ENCODE results near the gene RANBP1. TPM values are rescaled to one million over a fixed set of nuclear protein-coding genes. Genes with fewer than 3 reads are reported as not detected.

Gene RANBP1
- total RNA-seq, 2 experiments from 2014 or later, result 446 to 470 TPM

GRCh38 chr22:20128902-20129746 lies 13.2 kb downstream of the RANBP1 start:
- POLR2A ChIA-PET, result interaction anchor here (2.7 kb wide), 1 partner anchor 11 kb away, joined by 17 read pairs; the partner anchor contains the start of gene TRMT2A
- CTCF ChIA-PET, result interaction anchor here (0.5 to 4.1 kb wide), 8 partner anchors 8 to 399 kb away, joined by 3 to 21 read pairs (median 3); partner anchors contain the start of gene TRMT2A

DNA sequence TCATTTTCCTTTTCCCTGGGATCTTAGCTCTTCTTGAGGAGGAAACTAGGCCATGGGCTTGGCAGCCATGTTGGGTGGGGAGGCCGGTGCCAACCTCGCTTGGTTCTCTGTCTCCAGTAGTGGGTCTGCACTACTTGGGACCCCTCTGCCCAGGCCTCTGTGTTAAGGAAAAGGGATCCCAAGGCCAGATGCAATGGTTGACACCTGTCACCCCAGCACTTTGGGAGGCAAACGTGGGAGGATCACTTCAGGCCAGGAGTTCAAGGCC lies 13.8 kb downstream of the RANBP1 start:
- ChIA-PET POLR2A (interaction anchor here (2.7 kb wide), 1 partner anchor 12 kb away, joined by 17 read pairs; the partner anchor contains the start of gene TRMT2A), CTCF (interaction anchor here (0.7 to 4.1 kb wide), 7 partner anchors 8 to 182 kb away, joined by 3 to 21 read pairs (median 3); partner anchors contain the start of gene TRMT2A)

DNA sequence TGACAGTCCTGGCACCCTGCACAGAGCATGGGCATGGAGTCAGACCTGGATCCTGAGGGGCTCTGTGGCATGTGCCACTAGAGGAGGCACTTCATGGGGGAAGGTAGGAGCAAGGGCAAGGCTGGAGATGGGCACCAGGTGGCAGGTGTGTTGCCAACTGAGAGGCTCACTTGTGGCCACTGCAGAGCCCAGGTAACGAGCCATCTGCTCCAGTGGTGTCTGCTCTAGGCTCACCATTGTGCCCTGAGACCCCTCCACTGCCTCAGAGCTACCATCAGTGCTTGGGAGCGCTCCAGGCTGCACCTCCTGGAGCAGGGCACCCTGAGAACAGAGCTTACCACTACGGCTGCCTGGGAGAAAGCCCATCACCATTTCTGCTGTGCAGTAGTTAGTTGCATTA lies 14.4 kb downstream of the RANBP1 start:
- POLR2A ChIA-PET, result interaction anchor here (2.7 kb wide), 1 partner anchor 12 kb away, joined by 17 read pairs; the partner anchor contains the start of gene TRMT2A

DNA sequence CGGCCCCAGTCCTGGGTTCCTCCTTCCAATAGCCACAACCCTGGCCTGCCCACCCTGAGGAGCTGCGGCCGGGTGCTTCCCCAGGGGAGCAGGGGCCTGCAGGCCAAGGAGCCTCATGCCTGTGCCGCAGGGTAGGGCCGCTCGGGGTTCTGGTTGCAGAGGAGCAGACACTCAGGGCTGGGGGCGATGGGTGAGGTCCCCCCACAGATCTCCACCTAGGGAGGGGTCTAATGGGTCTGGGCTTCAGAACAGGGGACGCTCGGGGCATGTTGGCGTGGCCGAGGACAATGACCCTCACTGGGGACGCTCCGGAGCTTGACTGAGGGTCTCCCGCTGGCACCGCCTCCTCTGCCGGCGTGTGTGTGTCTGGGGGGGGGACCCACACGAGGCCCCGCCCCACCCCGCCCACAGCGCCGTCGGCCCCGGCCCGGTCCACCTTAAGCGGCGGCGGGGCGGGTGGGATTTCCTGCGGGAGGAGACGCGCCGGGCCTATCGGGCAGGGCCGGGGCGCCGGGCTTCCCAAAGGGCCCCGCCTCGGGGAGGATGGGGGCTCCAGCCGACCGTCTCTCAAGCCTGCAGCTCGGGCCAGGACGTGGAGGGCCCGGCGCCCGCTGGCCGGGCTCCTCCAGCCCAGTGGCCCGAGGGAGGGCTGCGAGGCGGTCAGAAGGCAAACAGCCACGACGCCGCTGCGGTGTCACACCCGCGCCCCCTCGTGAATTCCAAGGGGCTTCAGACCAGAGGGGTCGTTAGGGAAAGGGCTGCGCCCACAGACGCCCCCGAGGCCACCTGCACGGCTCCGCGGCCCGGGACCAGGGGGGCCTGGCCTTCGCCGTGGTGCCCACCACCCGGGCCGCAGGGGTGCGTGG lies 15.1 kb downstream of the RANBP1 start:
- ChIA-PET POLR2A (interaction anchor here (0.6 to 2.7 kb wide), 2 partner anchors 13 kb away, joined by 3 to 17 read pairs; partner anchors contain the start of gene TRMT2A), CTCF (interaction anchor here (3.1 to 4.1 kb wide), 2 partner anchors 13 to 160 kb away, joined by 14 to 21 read pairs; partner anchors contain the start of gene TRMT2A)

More for the DNA sequence above, 14.4 kb downstream of the RANBP1 start:
- CTCF ChIA-PET, result interaction anchor here (2.2 to 4.1 kb wide), 3 partner anchors 7 to 160 kb away, joined by 5 to 21 read pairs (median 14); partner anchors contain the start of gene TRMT2A

DNA sequence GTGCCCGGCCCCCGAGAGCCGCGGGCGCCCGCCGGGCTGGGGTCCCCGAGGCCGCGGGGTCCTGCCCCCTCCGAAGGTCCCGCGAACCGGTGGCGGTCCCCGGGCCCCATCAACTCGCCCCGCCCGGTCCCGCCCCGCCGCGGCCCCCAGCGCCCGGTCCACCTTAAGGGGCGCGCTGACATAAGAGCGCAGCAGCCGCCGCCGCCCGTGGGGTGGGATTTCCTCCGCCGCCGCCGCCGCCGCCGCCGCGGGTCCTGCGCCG lies 15.6 kb downstream of the RANBP1 start, which contains the start of gene ZDHHC8:
Gene ZDHHC8 (plus strand): TSS at position 208 of the 262 bp plus-strand sequence. CDS start 144 bp downstream, outside the sequence.
- CTCF ChIA-PET, result interaction anchor here (3.1 kb wide), 1 partner anchor 14 kb away, joined by 14 read pairs; the partner anchor contains the start of gene TRMT2A
- POLR2A ChIA-PET, result interaction anchor here (0.6 kb wide), 1 partner anchor 13 kb away, joined by 3 read pairs; no protein-coding TSS in a partner anchor

DNA sequence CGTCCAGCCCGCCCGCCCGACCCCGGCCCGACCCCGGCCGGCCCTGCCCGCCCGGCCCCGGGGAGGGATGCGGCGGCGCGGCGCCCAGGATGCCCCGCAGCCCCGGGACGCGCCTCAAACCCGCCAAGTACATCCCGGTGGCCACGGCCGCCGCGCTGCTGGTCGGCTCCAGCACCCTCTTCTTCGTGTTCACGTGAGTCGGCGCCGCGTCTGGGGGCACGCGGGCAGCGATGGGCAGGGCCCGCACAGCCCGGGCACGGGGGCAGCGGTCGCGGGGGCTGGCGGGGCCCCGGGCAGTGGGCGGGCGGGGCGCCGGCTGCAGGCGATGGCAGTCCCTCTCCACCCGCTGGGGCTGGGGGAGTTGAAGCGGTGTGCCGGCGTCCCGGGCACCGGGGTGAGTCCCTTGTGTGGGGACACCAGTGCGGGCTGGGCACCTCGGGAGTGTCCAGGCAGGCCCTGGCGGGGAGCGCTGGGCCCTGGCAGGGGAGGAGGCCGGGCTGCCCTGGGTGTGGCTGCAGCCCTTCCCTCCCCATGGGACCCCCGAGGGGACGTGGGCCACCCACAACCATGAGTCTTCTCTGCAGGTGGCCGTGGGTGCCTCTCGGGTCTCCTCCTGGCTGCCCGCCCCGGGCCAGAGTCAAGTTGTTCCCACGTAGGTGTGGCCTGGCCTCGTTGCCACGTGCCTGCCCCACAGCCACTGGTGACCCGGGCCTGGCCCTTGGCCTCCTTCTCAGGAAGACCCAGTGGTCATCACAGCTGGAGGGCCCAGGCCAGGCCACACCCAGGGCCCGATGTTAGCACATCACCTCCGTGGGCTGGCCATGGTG lies 16.2 kb downstream of the RANBP1 start:
- ChIA-PET POLR2A (no interaction called here), CTCF (no interaction called here)

GRCh38 chr22:20132686-20133246 lies 16.9 kb downstream of the RANBP1 start:
- CTCF ChIA-PET, result no interaction called here
- POLR2A ChIA-PET, result no interaction called here

DNA sequence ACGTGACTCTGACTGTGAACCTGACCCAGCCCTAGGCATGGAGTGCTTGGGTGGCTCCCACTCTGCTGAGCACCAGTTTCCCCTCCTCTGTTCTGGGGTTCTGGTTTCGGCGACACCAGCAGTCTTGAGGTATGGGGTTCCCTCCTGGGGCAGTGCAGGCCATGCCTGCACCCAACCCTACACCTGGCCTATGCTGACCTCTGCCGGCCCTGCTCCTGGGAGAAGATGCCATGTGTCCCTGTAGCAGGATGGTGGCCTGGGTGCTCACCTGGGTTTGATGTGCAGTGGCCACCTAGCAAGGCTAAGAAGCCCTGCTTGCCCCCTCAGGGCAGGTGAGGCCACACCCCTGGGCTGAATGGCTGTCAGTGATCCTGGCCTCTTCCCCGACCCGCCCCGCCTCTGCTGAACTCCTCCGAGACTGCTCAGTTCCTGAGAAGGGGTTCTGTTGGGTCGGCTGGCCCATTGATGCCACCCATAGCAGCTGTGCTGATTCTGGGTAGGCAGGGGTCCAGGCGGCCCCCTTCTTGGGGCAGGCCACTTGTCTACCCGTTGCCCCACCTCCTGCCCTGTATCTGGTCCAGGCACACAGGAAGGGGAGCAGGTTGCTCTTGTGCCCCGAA lies 18.1 kb downstream of the RANBP1 start:
- CTCF ChIA-PET, result interaction anchor here (0.6 kb wide), 1 partner anchor 49 kb away, joined by 3 read pairs; no protein-coding TSS in a partner anchor
- POLR2A ChIA-PET, result no interaction called here

- ChIA-PET POLR2A (no interaction called here), CTCF (no interaction called here)
Observed at GRCh38 chr22:20135265-20135664, 19.4 kb downstream of the RANBP1 start.

DNA sequence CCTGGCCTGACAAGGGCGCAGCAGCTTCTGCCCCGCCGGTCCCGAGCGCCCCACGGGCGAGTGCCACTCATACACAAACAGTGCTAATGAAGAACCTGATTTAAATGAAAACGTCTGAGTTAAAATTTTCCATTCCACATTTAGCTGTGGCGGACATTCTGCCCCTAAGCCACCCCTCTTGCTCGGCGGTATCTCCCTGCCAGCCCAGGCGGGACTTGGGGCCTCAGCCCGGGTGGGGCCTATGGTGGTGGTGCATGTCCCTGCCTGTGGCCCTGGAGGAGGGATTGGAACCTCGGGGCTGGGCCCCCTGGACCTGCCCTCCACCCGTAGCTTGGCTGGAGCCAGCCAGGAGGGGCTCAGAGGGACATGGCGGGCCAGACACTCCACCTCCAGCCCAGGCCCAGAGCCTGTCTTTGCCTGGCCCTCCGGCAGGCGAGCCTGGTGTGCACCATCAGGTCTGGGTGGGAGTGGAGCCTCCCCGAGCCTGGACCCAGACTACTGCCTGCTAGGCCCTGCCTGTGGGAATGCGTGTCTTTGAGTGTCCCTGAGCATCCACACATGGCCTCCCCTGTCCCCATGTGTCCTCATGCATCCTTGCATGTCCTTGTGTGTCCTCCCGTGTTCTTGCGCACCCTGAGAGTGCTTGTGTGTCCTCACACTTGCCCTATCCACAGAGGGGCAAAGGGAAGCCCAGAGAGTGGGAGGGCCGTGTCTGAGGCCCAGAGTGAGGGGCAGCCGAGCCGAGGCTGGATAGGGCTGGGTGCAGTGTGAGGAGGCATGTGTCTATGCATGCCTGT lies 20.1 kb downstream of the RANBP1 start:
- POLR2A ChIA-PET, result no interaction called here
- CTCF ChIA-PET, result no interaction called here

DNA sequence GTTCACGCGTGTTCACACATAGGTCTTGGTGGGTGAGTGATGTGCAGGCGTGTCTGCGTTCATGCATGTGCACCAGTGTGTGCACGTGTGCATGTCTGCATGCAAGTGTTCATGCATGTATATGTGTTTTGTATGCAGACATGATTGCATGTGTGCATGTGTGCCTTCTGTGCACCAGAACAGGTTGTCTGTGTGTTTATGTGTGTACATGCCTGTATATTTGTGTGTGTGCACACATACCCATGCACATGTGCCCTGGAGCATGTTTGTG lies 20.6 kb downstream of the RANBP1 start:
- POLR2A ChIA-PET, result no interaction called here
- CTCF ChIA-PET, result interaction anchor here (1.6 kb wide), 1 partner anchor 7 kb away, joined by 5 read pairs; no protein-coding TSS in a partner anchor

DNA sequence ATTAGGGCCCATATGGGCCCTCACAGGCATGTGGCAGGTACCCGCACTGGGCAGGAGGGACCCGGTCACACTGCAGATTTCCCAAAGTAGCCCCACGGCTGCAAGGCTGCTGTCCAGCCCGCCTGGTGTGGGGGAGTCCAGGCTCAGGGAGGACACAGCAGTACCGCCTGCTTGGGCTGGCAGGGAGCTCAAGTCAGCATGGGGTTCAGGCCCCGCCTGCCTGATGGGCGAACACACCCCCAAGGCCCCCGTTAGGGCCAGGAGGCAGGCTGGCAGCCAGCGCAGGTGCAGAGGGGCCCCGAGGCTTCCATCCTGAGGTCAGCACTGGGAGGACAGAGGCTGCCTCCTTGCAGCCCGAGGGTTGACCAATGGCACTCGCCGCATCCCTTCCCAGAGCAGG lies 21.2 kb downstream of the RANBP1 start:
- POLR2A ChIA-PET, result no interaction called here

DNA sequence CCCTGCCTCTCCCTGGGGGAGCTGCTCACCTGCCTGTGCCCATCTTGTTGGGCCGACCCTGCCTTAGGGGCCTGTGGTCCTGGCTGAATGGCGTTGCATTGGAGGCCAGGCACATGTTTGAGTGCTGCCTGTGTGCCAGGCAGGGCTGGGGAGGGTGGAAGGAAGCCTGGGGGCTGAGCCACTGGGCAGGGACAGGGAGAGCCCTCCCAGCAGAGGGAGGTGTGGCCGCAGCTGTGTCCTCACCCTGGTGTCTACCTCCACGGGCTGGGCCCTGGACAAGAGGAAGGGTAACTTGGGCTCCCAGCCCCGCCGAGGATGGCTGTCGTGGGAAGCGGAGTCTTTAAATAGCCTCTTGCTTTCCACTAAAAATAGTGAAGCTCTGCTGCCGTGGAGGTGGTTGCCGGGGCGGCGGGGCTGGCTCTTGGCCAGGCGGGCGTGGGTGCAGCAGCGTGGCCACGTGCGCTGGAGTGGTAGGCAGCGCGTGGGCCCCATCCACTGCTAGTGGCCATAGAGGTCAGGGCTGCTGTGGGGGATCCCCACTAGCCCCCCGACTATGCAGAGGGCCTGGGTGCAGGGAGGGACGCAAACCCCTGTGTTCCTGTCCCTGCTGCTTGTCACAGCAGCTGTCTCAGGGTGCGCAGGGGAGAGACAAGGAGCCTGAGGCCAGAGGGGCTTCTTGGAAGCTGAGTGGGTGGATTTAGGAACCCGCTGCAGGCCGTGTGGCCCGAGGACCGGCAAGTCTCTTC lies 21.9 kb downstream of the RANBP1 start:
- ChIA-PET POLR2A (no interaction called here), CTCF (interaction anchor here (1.6 kb wide), 1 partner anchor 9 kb away, joined by 5 read pairs; no protein-coding TSS in a partner anchor)

More for the DNA sequence above, 21.2 kb downstream of the RANBP1 start:
- CTCF ChIA-PET, result interaction anchor here (1.6 kb wide), 1 partner anchor 8 kb away, joined by 5 read pairs; no protein-coding TSS in a partner anchor

DNA sequence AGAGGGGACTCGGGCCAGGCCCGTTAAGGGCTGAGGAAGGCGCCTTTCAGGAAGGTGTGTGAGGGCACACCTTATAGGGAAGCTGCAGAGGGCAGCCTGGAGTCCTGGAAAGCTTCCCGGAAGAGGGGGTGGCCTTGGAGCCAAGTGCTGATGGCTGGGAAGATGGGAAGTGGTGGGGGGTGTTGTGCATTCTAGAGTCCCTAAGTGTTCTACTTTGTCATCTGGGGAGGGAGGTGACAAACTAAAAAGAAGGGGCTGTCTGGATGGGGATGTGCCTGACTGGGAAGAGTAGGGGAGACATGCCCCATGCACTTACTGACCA lies 22.5 kb downstream of the RANBP1 start:
- ChIA-PET POLR2A (no interaction called here), CTCF (interaction anchor here (0.8 to 1.6 kb wide), 2 partner anchors 9 to 147 kb away, joined by 3 to 5 read pairs; no protein-coding TSS in a partner anchor)

DNA sequence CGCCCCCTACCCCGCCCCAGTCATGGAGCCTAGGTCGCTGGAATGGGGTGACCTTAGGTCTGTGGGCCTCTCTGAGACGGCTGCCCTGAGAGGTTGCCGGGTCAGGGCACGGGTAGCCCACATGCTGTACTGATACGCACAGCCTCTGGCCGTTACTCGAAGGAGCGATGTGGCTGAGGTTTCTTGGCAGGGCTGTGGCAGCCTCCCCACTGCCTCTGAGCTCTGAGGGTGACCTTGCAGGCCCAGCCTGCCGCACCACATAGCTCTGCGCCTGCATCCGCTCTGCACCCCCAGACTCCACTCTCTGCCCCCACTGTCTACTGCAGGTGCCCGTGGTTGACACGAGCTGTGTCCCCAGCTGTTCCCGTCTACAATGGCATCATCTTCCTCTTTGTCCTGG lies 23.0 kb downstream of the RANBP1 start:
- POLR2A ChIA-PET, result no interaction called here
- CTCF ChIA-PET, result interaction anchor here (0.8 kb wide), 1 partner anchor 147 kb away, joined by 3 read pairs; no protein-coding TSS in a partner anchor

- POLR2A ChIA-PET, result no interaction called here
- CTCF ChIA-PET, result interaction anchor here (0.8 kb wide), 1 partner anchor 146 kb away, joined by 3 read pairs; no protein-coding TSS in a partner anchor
Observed at GRCh38 chr22:20139391-20140106, 23.6 kb downstream of the RANBP1 start.

GRCh38 chr22:20140107-20140445 lies 24.2 kb downstream of the RANBP1 start:
- ChIA-PET CTCF (no interaction called here), POLR2A (no interaction called here)

All from activated CD8-positive, alpha-beta memory T cell treated with anti-CD3 and anti-CD28 coated beads for 36 hours (primary cell).